Measurements from ENCODE around the gene FOS. TPM values are rescaled to one million over a fixed set of nuclear protein-coding genes. Genes with fewer than 3 reads are reported as not detected.

FOS gene
- total and polyA plus RNA-seq, 2 of the 13 experiments (the other 11 are each of a cell fraction or from before 2014, with no cell fraction given): 15.9 to 24.2 TPM

- no peaks in the 10 kb centered on the region for H3K9me3 ChIP-seq (ENCODE audit: low read length)
- no peak overlapping the region for H3K9ac ChIP-seq (ENCODE audit: insufficient read depth, low read depth, low read length)
- H3K79me2 ChIP-seq (ENCODE audit: insufficient read depth, low read length): no peaks in the 10 kb centered on the region
- H3K4me2 ChIP-seq (ENCODE audit: low read depth, low read length): peak overlapping the region; percentile 100; the same call in 1 of the 2 replicates
- no peak overlapping the region for H3K27ac ChIP-seq (ENCODE audit: extremely low read length, insufficient read depth, low read length)
- intact Hi-C loops (cut with micrococcal nuclease; ENCODE audit: unreplicated experiment) (no loop called here), in situ Hi-C loops (cut with HindIII; ENCODE audit: extremely low pct_ligation_motif_present, low pct_unique_long_range_greater_than_20kb) (no loop called here)
- 91% methylated on average over 7 of the region's 17 CpGs for WGBS (ENCODE audit: low lambda C conversion rate)
- FAIRE-seq (no peak), ATAC-seq (no peak), DNase-seq (ENCODE audit: low spot score) (no peak)
- peaks cover 3 to 14% of the 10 kb centered on the region in 2 experiments; a peak in 4 of 5 replicates for H3K36me3 ChIP-seq (replicated peaks in 1 of 2; ENCODE audit: control insufficient read depth in 1 of 2, insufficient read depth in 2 of 2, low read length in 2 of 2)
- no TSS peak for BruUV-seq (replicated peaks)
- ChIA-PET POLR2A (no interaction called here), CTCF (ENCODE audit: low intra/inter-chr PET ratio, low total read pairs) (no interaction called here)
- H3K4me3 ChIP-seq (replicated peaks in 1 of 3; ENCODE audit: insufficient read depth in 1 of 3, low read depth in 2 of 3, low read length in 3 of 3): peak overlapping the region in 1 of 3 experiments; percentile 11; a peak in 1 of 6 replicates
- peaks cover 11% of the 10 kb centered on the region; the same call in 1 of the 2 replicates for H4K20me1 ChIP-seq (ENCODE audit: insufficient read depth, low read length)
- TF ChIP-seq REXO4 (CRISPR knock-in tag; IDR thresholded peaks at IDR 0.05; ENCODE audit: borderline replicate concordance) (no peak), ATAD3A (CRISPR knock-in tag; IDR thresholded peaks at IDR 0.05) (no peak), POLR2A (IDR thresholded peaks at IDR 0.05; ENCODE audit: insufficient read depth in 1 of 2, low read depth in 2 of 2, low read length in 2 of 2) (peak in 1 of 2 experiments; percentile 52; a peak in 2 of 4 replicates), AGO2 (optimal IDR thresholded peaks at IDR 0.05; ENCODE audit: low read depth, low read length) (peak; percentile 35), ZFP36L2 (CRISPR knock-in tag; IDR thresholded peaks at IDR 0.05) (no peak), POLR2AphosphoS2 (IDR thresholded peaks at IDR 0.05; ENCODE audit: low read depth, low read length) (peak; percentile 86; the same call in 1 of the 2 replicates), RBFOX2 (IDR thresholded peaks at IDR 0.05; ENCODE audit: low read depth, low read length) (peak; percentile 51; the same call in 1 of the 2 replicates), AGO1 (IDR thresholded peaks at IDR 0.05; ENCODE audit: low read depth, low read length, poor library complexity, severe bottlenecking) (peak; percentile 100), MATR3 (CRISPR knock-in tag; IDR thresholded peaks at IDR 0.05) (no peak), ZC3H13 (CRISPR knock-in tag; IDR thresholded peaks at IDR 0.05) (0 out of 2 replicates have a peak, but pooled peaks have one; percentile 44)
- no peak overlapping the region for H2AFZ ChIP-seq (ENCODE audit: low read length)
- H3K4me1 ChIP-seq (ENCODE audit: insufficient read depth, low read length): peaks cover 63% of the 10 kb centered on the region
- H3K27me3 ChIP-seq (ENCODE audit: control insufficient read depth in 1 of 2, insufficient read depth in 2 of 2, low read length in 2 of 2): peaks cover 0 to 10% of the 10 kb centered on the region in 2 experiments; a peak in 3 of 5 replicates
Observed at GRCh38 chr14:75280831-75281653, 2.4 kb downstream of the FOS start.
